ENCODE data around the gene CCDC102A. TPM values are rescaled to one million over a fixed set of nuclear protein-coding genes. Genes with fewer than 3 reads are reported as not detected.

CCDC102A gene
- total and polyA plus RNA-seq, 2 of the 13 experiments (the other 11 are each of a cell fraction or from before 2014, with no cell fraction given): 2.1 to 2.8 TPM

DNA sequence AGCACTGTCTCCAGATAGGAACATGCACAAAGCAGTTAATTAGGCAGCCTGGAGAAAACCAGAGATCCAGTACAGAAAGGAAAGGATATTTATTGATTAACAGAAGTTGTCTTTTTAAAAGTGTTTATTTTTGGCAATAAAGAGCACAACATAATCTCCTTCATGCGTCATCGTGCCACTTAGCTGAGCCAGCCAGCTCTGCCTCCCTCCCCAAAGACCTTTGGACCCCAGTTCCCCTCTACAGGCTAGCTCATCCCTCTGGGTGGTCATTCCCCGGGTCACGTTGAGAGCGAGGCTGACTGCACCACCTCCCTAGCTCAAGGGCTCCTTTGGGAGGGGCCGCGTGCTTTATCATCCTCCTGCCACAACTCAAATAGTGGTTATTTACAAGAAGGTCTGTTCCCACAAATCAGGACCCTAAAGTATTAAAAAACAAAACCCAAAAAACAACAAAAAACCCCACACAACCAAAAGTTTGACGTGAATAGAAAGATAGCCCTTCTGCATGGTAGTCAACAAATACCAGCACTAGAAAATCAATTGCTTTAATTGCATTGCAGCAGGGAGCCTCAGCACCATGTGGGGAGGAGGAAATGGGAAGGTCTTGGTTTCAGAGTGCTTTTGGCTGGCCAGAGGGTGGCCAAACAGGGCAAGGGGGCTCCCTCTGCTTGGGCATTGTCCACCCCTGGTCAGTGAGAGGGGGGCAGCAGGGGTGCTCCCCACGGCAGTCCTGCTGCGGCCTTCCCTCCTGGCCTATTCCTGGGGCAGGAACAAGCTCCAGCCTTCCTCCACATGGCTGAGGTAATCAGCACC is 64.3 kb downstream of the CCDC102A start (continued):
- TF ChIP-seq, protein P1, sequence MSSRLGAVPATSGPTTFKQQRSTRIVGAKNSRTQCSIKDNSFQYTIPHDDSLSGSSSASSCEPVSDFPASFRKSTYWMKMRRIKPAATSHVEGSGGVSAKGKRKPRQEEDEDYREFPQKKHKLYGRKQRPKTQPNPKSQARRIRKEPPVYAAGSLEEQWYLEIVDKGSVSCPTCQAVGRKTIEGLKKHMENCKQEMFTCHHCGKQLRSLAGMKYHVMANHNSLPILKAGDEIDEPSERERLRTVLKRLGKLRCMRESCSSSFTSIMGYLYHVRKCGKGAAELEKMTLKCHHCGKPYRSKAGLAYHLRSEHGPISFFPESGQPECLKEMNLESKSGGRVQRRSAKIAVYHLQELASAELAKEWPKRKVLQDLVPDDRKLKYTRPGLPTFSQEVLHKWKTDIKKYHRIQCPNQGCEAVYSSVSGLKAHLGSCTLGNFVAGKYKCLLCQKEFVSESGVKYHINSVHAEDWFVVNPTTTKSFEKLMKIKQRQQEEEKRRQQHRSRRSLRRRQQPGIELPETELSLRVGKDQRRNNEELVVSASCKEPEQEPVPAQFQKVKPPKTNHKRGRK (CRISPR knock-in tag; IDR thresholded peaks at IDR 0.05): 0 out of 2 replicates have a peak, but pooled peaks have one; percentile 74
- no peak for TF ChIP-seq ZFP62 (CRISPR knock-in tag; IDR thresholded peaks at IDR 0.05)
- peak; percentile 60; the same call in 1 of the 2 replicates for TF ChIP-seq SIX1 (CRISPR knock-in tag; IDR thresholded peaks at IDR 0.05; ENCODE audit: borderline replicate concordance)
- TF ChIP-seq, protein P2, sequence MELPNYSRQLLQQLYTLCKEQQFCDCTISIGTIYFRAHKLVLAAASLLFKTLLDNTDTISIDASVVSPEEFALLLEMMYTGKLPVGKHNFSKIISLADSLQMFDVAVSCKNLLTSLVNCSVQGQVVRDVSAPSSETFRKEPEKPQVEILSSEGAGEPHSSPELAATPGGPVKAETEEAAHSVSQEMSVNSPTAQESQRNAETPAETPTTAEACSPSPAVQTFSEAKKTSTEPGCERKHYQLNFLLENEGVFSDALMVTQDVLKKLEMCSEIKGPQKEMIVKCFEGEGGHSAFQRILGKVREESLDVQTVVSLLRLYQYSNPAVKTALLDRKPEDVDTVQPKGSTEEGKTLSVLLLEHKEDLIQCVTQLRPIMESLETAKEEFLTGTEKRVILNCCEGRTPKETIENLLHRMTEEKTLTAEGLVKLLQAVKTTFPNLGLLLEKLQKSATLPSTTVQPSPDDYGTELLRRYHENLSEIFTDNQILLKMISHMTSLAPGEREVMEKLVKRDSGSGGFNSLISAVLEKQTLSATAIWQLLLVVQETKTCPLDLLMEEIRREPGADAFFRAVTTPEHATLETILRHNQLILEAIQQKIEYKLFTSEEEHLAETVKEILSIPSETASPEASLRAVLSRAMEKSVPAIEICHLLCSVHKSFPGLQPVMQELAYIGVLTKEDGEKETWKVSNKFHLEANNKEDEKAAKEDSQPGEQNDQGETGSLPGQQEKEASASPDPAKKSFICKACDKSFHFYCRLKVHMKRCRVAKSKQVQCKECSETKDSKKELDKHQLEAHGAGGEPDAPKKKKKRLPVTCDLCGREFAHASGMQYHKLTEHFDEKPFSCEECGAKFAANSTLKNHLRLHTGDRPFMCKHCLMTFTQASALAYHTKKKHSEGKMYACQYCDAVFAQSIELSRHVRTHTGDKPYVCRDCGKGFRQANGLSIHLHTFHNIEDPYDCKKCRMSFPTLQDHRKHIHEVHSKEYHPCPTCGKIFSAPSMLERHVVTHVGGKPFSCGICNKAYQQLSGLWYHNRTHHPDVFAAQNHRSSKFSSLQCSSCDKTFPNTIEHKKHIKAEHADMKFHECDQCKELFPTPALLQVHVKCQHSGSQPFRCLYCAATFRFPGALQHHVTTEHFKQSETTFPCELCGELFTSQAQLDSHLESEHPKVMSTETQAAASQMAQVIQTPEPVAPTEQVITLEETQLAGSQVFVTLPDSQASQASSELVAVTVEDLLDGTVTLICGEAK (IDR thresholded peaks at IDR 0.05): no peak
- TF ChIP-seq, protein P2 (CRISPR knock-in tag; IDR thresholded peaks at IDR 0.05): no peak
- TF ChIP-seq ZNF629 (CRISPR knock-in tag; conservative IDR thresholded peaks at IDR 0.05): peak; percentile 41; the same call in 1 of the 2 replicates
- no peak for TF ChIP-seq GPN1 (CRISPR knock-in tag; IDR thresholded peaks at IDR 0.05; ENCODE audit: borderline replicate concordance)
- TF ChIP-seq ZFP41 (CRISPR knock-in tag; IDR thresholded peaks at IDR 0.05; ENCODE audit: borderline replicate concordance): no peak
- TF ChIP-seq RARG (CRISPR knock-in tag; IDR thresholded peaks at IDR 0.05; ENCODE audit: low read depth): no peak
- TF ChIP-seq HDAC1 (CRISPR knock-in tag; IDR thresholded peaks at IDR 0.05): peak; percentile 77
- TF ChIP-seq THYN1 (CRISPR knock-in tag; IDR thresholded peaks at IDR 0.05; ENCODE audit: borderline replicate concordance, low read depth): no peak
- no peak for TF ChIP-seq SYNCRIP (IDR thresholded peaks at IDR 0.05; ENCODE audit: insufficient read depth, low read depth, low read length)
- TF ChIP-seq PHF20 (CRISPR knock-in tag; IDR thresholded peaks at IDR 0.05): no peak
- no peak for TF ChIP-seq GTF3A (CRISPR knock-in tag; conservative IDR thresholded peaks at IDR 0.05)
- 0 out of 2 replicates have a peak, but pooled peaks have one; percentile 41 for TF ChIP-seq SMAD9 (CRISPR knock-in tag; IDR thresholded peaks at IDR 0.05)
- no peak for TF ChIP-seq ZNF720 (CRISPR knock-in tag; IDR thresholded peaks at IDR 0.05)
- TF ChIP-seq ATF1 (CRISPR knock-in tag; IDR thresholded peaks at IDR 0.05): peak; percentile 57; the same call in 1 of the 2 replicates
- no peak for TF ChIP-seq AGO2 (optimal IDR thresholded peaks at IDR 0.05; ENCODE audit: low read depth, low read length)
- TF ChIP-seq ZNF703 (CRISPR knock-in tag; IDR thresholded peaks at IDR 0.05; ENCODE audit: borderline replicate concordance): no peak
- TF ChIP-seq POLR2AphosphoS2 (IDR thresholded peaks at IDR 0.05; ENCODE audit: low read depth, low read length): no peak; the same call in 1 of the 2 replicates

Data from HepG2 (cell line).